Head of caudate nucleus (tissue), 42 donors: ENCODE results near the gene VWA7.
"Not testable (repeated sequence)": the region's sequence is repeated elsewhere in the genome, so short reads cannot be mapped to it uniquely, and the experiment has no call there.

Source experiments
- DNase-seq, 42 donors: peaks; one replicate each; pipeline versions ENCODE4 v3.0.0 to v3.0.0-alpha.2; 2020 to 2021; ENCODE audit warnings: mixed read lengths in 7 of 42
- intact Hi-C: fragments of 100-400 bp; cut with DNase I; formaldehyde crosslinking; loops from one replicate; pipeline ENCODE4 v1.15.0; 2022

The VWA7 gene

GRCh38 chr6:31776989-31777666, at the start of gene VWA7:
TSS of gene VWA7 (minus strand) at chr6:31777328. CDS start at chr6:31776779, 549 bp downstream.
- DNase-seq: peak; percentile 44 to 90 (median 71)
- intact Hi-C loops: no loop called here

- intact Hi-C loops: no loop called here
- DNase-seq: peak in 37 of 42 donors; percentile 51 to 87 (median 70)
Measured at GRCh38 chr6:31826793-31827285, 49.7 kb upstream of the VWA7 start.

- no peak for DNase-seq
- intact Hi-C loops: no loop called here
Measured at GRCh38 chr6:31825553-31825952, 48.4 kb upstream of the VWA7 start.

GRCh38 chr6:31823592-31824196, 46.6 kb upstream of the VWA7 start:
- intact Hi-C loops, DNase-seq: not testable (repeated sequence)

- peak; percentile 33 to 91 (median 76) for DNase-seq
- intact Hi-C loops: no loop called here
Measured at GRCh38 chr6:31822036-31822821, 45.1 kb upstream of the VWA7 start.

GRCh38 chr6:31821301-31822035, 44.3 kb upstream of the VWA7 start:
- intact Hi-C loops: no loop called here
- DNase-seq: peak in 41 of 42 donors; percentile 38 to 87 (median 73)

GRCh38 chr6:31820399-31820798, 43.3 kb upstream of the VWA7 start:
- intact Hi-C loops, DNase-seq: not testable (repeated sequence)

GRCh38 chr6:31819871-31820299, 42.8 kb upstream of the VWA7 start:
- DNase-seq: no peak

GRCh38 chr6:31817929-31818511, 40.9 kb upstream of the VWA7 start:
- peak in 6 of 42 donors; percentile 4 to 71 (median 54) for DNase-seq
- intact Hi-C loops: not testable (repeated sequence)

More at GRCh38 chr6:31819871-31820299, 42.8 kb upstream of the VWA7 start:
- intact Hi-C loops: no loop called here

- intact Hi-C loops: not testable (repeated sequence)
- DNase-seq: peak in 14 of 42 donors; percentile 33 to 79 (median 56)
Measured at GRCh38 chr6:31817133-31817928, 40.2 kb upstream of the VWA7 start.

GRCh38 chr6:31815025-31815838, 38.1 kb upstream of the VWA7 start, which contains the start of the genes HSPA1A and HSPA1L:
TSS of gene HSPA1A (plus strand) at chr6:31815543. CDS start at chr6:31815757, 214 bp downstream.
TSS of gene HSPA1L (minus strand) at chr6:31815283. CDS start at chr6:31811972, 3,311 bp downstream.
- intact Hi-C loops: no loop called here

GRCh38 chr6:31814677-31815024, 37.5 kb upstream of the VWA7 start:
- DNase-seq: peak in 40 of 42 donors; percentile 79 to 98 (median 94)
- intact Hi-C loops: no loop called here

More at GRCh38 chr6:31815025-31815838, 38.1 kb upstream of the VWA7 start, which contains the start of the genes HSPA1A and HSPA1L:
- peak; percentile 93 to 99 (median 97) for DNase-seq

GRCh38 chr6:31813465-31813849, 36.3 kb upstream of the VWA7 start:
- DNase-seq: no peak
- intact Hi-C loops: no loop called here

GRCh38 chr6:31811645-31812044, 34.5 kb upstream of the VWA7 start:
- DNase-seq: no peak
- intact Hi-C loops: no loop called here

- intact Hi-C loops: not testable (repeated sequence)
Measured at GRCh38 chr6:31808599-31808998, 31.5 kb upstream of the VWA7 start.

GRCh38 chr6:31806470-31807272, 29.5 kb upstream of the VWA7 start, which contains the start of gene LSM2:
TSS of gene LSM2 (minus strand) at chr6:31806966. CDS start at chr6:31806757, 209 bp downstream.
- intact Hi-C loops: no loop called here
- peak; percentile 94 to 99 (median 98) for DNase-seq

More at GRCh38 chr6:31808599-31808998, 31.5 kb upstream of the VWA7 start:
- not testable (repeated sequence) for DNase-seq
